Cardiac muscle cell (in vitro differentiated cells and primary cell): ENCODE data around the gene GGACT. TPM values are rescaled to one million over a fixed set of nuclear protein-coding genes. Genes with fewer than 3 reads are reported as not detected.

Source experiments
- DNase-seq, 2 donors: peaks; one replicate each; pipeline versions ENCODE4 v3.0.0 to v3.0.0-alpha.2; 2010 to 2017; ENCODE audit warnings: low read depth in 1 of 2, low spot score in 1 of 2
- H3K27ac ChIP-seq: fragments of 200-600 bp; sonication (generic); 2 replicates; pipeline ENCODE4 v1.5.1; 2016
- H3K27me3 ChIP-seq: fragments of 200-600 bp; sonication (generic); 2 replicates; pipeline ENCODE4 v1.6.0; 2016; ENCODE audit warnings: control low read depth
- H3K36me3 ChIP-seq: fragments of 200-600 bp; sonication (generic); 2 replicates; pipeline ENCODE4 v1.5.1; 2016; ENCODE audit warnings: control low read depth
- H3K4me1 ChIP-seq: fragments of 200-600 bp; sonication (generic); 2 replicates; pipeline ENCODE4 v1.8.1; 2017; ENCODE audit warnings: low read depth, mild to moderate bottlenecking, mixed run types
- H3K4me3 ChIP-seq: fragments of 200-600 bp; sonication (generic); 2 replicates; pipeline ENCODE4 v1.5.1; 2016; ENCODE audit warnings: mild to moderate bottlenecking
- H3K9me3 ChIP-seq: fragments of 200-600 bp; sonication (generic); 2 replicates; pipeline ENCODE4 v1.5.1; 2017; ENCODE audit warnings: low read depth, mild to moderate bottlenecking, control low read depth
- CTCF ChIP-seq: IDR thresholded peaks from 2 replicates; pipeline ENCODE4 v1.5.1; 2012; ENCODE audit warnings: low read depth, mild to moderate bottlenecking, low read length
- polyA plus RNA-seq: library from polyadenylated mRNA; unstranded; fragments of >200 nt; fragmentation: Nextera tagmentation; extraction: Ambion mirVana; gene quantifications from 2 replicates; pipeline ENCODE4 v1.2.1, GENCODE V29; 2016
- total RNA-seq: library from RNA; depleted of rRNA; stranded (reverse); fragments of >200 nt; gene quantifications from 2 replicates; pipeline ENCODE4 v1.2.3, GENCODE V29; 2016

The GGACT gene
- total and polyA plus RNA-seq, 2 experiments from 2014 or later: 4.4 to 8.3 TPM

DNA sequence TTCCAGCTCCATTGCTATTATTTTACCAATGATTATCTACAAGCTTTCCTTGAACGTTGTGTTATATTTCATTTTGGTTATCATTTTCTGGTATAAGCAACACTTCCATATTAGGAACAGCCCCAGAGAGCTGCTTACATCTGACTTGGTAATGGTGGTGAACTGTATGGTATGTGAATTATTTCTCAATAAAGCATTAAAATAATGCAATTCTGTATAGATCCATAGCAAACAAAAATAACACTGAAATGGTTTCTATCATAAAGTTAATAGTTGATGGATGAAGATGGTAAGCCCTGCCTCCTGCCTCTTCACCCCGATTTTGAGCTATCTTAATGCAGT is 27.5 kb downstream of the GGACT start:
- no peak for TF ChIP-seq CTCF
- H3K9me3 ChIP-seq: no peaks in the 10 kb centered on the region
- no peak overlapping the region for H3K4me3 ChIP-seq
- no peaks in the 10 kb centered on the region for H3K4me1 ChIP-seq
- DNase-seq: no peak
- no peaks in the 10 kb centered on the region for H3K27me3 ChIP-seq
- H3K36me3 ChIP-seq: no peaks in the 10 kb centered on the region
- H3K27ac ChIP-seq: no peak overlapping the region

DNA sequence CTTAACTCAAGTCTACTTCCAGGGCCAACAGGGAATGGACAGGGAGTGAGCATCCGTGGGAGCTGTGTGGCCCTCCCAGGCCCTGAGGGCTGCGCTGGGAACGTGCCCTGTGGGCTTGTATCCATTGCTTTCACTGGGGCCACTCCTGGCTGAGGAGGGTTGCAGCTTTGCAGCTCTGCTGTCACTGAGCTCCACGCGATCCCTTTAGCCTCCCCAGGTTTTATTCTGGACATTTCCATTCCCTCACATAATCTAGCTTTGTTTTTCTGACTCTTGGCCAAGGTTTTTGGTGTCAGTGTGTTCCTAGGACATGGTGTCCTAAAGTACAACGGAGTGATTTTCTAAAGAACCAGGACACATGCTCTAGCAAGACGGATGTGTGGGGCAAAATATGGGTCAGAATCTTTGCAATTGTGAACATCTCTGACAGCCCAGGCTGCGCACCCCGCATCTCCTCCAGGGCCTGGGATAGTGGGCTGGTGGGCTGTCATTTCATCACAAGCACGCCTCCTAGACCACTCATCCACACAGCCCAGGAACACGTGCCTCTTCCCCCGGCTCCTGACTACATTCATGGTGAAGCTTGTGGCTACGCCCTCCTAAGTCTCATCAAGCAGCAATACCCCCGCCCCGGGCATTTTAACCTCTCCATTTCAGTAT is 28.0 kb downstream of the GGACT start:
- no peak for TF ChIP-seq CTCF
- H3K27me3 ChIP-seq: no peaks in the 10 kb centered on the region
- no peak overlapping the region for H3K4me3 ChIP-seq
- H3K4me1 ChIP-seq: no peaks in the 10 kb centered on the region
- H3K27ac ChIP-seq: no peak overlapping the region
- H3K9me3 ChIP-seq: no peaks in the 10 kb centered on the region
- no peak for DNase-seq
- H3K36me3 ChIP-seq: no peaks in the 10 kb centered on the region

- Histone ChIP-seq H3K4me1 (no peaks in the 10 kb centered on the region), H3K9me3 (no peaks in the 10 kb centered on the region), H3K36me3 (no peaks in the 10 kb centered on the region), H3K27ac (no peak overlapping the region), H3K4me3 (no peak overlapping the region), H3K27me3 (no peaks in the 10 kb centered on the region)
- no peak for TF ChIP-seq CTCF
- no peak for DNase-seq
Observed at GRCh38 chr13:100559886-100560285, 28.7 kb downstream of the GGACT start.

DNA sequence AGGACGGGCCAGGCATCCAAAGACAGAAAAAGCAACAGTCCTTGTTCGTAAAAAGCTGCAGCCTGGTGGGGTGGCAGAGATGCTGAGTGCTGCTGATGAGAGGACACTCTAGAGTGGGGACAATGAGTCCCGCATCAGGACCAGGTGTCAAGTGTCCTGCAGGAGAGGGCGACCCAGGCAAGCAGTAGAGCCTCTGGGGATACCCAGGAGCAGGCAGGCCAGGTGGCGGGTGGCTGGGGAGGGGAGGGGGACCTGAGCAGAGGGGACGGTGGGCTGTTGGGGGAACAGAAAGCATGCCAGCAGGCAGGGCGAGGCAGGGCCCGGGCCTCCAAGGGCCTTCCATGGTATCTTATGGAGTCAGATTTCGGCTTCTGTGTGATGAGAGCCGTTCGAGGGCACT is 35.8 kb downstream of the GGACT start:
- Histone ChIP-seq H3K9me3 (no peaks in the 10 kb centered on the region), H3K4me3 (no peak overlapping the region), H3K27ac (no peak overlapping the region), H3K27me3 (no peaks in the 10 kb centered on the region), H3K36me3 (no peaks in the 10 kb centered on the region), H3K4me1 (no peaks in the 10 kb centered on the region)
- DNase-seq: no peak
- no peak for TF ChIP-seq CTCF

- TF ChIP-seq CTCF: no peak
- H3K4me3 ChIP-seq: no peak overlapping the region
- H3K27ac ChIP-seq: no peak overlapping the region
- no peaks in the 10 kb centered on the region for H3K36me3 ChIP-seq
- no peak for DNase-seq
- H3K27me3 ChIP-seq: no peaks in the 10 kb centered on the region
- no peaks in the 10 kb centered on the region for H3K4me1 ChIP-seq
- no peaks in the 10 kb centered on the region for H3K9me3 ChIP-seq
Observed at GRCh38 chr13:100549316-100549715, 39.3 kb downstream of the GGACT start.

DNA sequence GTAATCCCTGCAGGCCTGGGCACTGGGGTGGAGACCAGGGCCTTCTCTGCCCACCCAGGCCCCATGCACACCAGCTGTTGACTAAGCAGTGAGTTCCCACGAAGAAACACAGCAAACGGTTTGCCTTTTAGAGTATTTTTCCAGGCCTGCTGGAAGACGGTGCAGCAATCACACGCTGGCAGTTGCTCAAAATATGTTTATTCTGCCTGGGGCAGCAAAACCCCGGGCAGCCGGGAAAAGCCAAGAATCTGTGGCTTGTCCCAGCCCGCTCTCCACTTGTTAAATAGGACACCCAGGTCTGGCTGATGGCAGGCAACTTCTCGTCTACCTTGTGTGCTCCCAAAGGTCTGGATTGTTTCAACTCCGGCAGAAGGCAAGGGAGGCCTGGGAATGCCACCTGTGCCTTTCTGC is 40.8 kb downstream of the GGACT start:
- TF ChIP-seq CTCF: no peak
- no peaks in the 10 kb centered on the region for H3K4me1 ChIP-seq
- DNase-seq: peak in 1 of 2 donors; percentile 34
- no peaks in the 10 kb centered on the region for H3K27me3 ChIP-seq
- H3K9me3 ChIP-seq: no peaks in the 10 kb centered on the region
- H3K36me3 ChIP-seq: no peaks in the 10 kb centered on the region
- no peak overlapping the region for H3K27ac ChIP-seq
- no peak overlapping the region for H3K4me3 ChIP-seq
